B cell (primary cell): ENCODE measurements around the gene ADAMTS10. TPM values are rescaled to one million over a fixed set of nuclear protein-coding genes. Genes with fewer than 3 reads are reported as not detected.

Source experiments
- ATAC-seq: fragments of 200-7000 bp; cut with Tn5 transposase; one replicate; pipeline ENCODE4 v1.10.0; 2021; ENCODE audit warnings: low read depth, mild to moderate bottlenecking, moderate number of reproducible peaks, moderate library complexity
- CTCF ChIA-PET: fragments of 350-600 bp; sonication (Branson Sonifier 250); formaldehyde crosslinking; loops from one replicate; lab custom pipeline; 2021; ENCODE audit warnings: antibody characterized with exemption, inconsistent platforms; lab: Charles Lee
- POLR2A ChIA-PET: fragments of 350-600 bp; sonication (Branson Sonifier 250); formaldehyde crosslinking; loops from one replicate; lab custom pipeline; 2021; ENCODE audit warnings: antibody characterized with exemption; lab: Charles Lee
- DNase-seq: peaks from one replicate; pipeline ENCODE4 v3.0.0; 2013
- H2AFZ ChIP-seq: 2 replicates; pipeline ENCODE4 v1.6.1; 2012; ENCODE audit warnings: mild to moderate bottlenecking, low read depth, low read length; ENCODE audit not compliant: insufficient read depth, poor library complexity, severe bottlenecking
- H3K27ac ChIP-seq, 2 donors: 1 replicate in 1 of 2; 2 replicates in 1 of 2; pipeline ENCODE4 v1.5.1; 2012 to 2013; ENCODE audit warnings: low read length in 2 of 2, mild to moderate bottlenecking in 2 of 2, moderate library complexity in 1 of 2
- H3K27me3 ChIP-seq, 4 experiments: fragments of 200-600 bp in 1 of 4; sonication (generic) in 1 of 4; replicated peaks in 1 of 4; 1 replicate in 2 of 4; 2 replicates in 2 of 4; pipeline versions ENCODE4 v1.6.1 to v1.7.0; 2013 to 2016; ENCODE audit warnings: low read length in 3 of 4, mild to moderate bottlenecking in 2 of 4, mixed read lengths in 1 of 4, moderate library complexity in 1 of 4; ENCODE audit not compliant: insufficient read depth in 4 of 4, control insufficient read depth in 3 of 4; ENCODE audit errors: control extremely low read depth in 1 of 4
- H3K36me3 ChIP-seq, 2 experiments: replicated peaks in 1 of 2; 1 replicate in 1 of 2; 2 replicates in 1 of 2; pipeline versions ENCODE4 v1.6.1 to v1.7.1; 2013; ENCODE audit warnings: low read length in 1 of 2; ENCODE audit not compliant: insufficient read depth in 2 of 2, control insufficient read depth in 1 of 2; ENCODE audit errors: control extremely low read depth in 1 of 2, extremely low read depth in 1 of 2
- H3K4me1 ChIP-seq, 2 donors: fragments of 200-600 bp in 1 of 2; sonication (generic) in 1 of 2; 1 replicate in 1 of 2; 2 replicates in 1 of 2; pipeline versions ENCODE4 v1.5.1 to v1.6.1; 2013 to 2017; ENCODE audit warnings: low read length in 2 of 2; ENCODE audit not compliant: control insufficient read depth in 2 of 2, insufficient read depth in 2 of 2
- H3K4me2 ChIP-seq: replicated peaks from 2 replicates; pipeline ENCODE3; 2012; ENCODE audit warnings: mild to moderate bottlenecking, low read depth, low read length; ENCODE audit not compliant: poor library complexity, severe bottlenecking
- H3K4me3 ChIP-seq, 5 experiments: fragments of 200-600 bp in 1 of 5; sonication (generic) in 1 of 5; 1 replicate in 3 of 5; 2 replicates in 2 of 5; pipeline versions ENCODE4 v1.5.1 to v1.7.0; 2011 to 2016; ENCODE audit warnings: low read length in 4 of 5, mild to moderate bottlenecking in 4 of 5, low read depth in 2 of 5, control low read depth in 1 of 5, moderate library complexity in 1 of 5; ENCODE audit not compliant: insufficient read depth in 1 of 5; ENCODE audit errors: control extremely low read depth in 1 of 5, extremely low read depth in 1 of 5
- H3K79me2 ChIP-seq: fragments of 200-600 bp; sonication (generic); one replicate; pipeline ENCODE4 v1.6.0; 2016; ENCODE audit warnings: low read length; ENCODE audit not compliant: control insufficient read depth, insufficient read depth
- H3K9ac ChIP-seq: fragments of 200-600 bp; sonication (generic); 2 replicates; pipeline ENCODE4 v1.6.1; 2017; ENCODE audit warnings: mild to moderate bottlenecking, low read length, moderate library complexity
- H3K9me3 ChIP-seq, 3 donors: one replicate each; pipeline versions ENCODE4 v1.6.1 to v1.7.1; 2013; ENCODE audit warnings: low read length in 2 of 3; ENCODE audit not compliant: control insufficient read depth in 2 of 3, insufficient read depth in 1 of 3; ENCODE audit errors: control extremely low read depth in 1 of 3
- H4K20me1 ChIP-seq: 2 replicates; pipeline ENCODE4 v1.6.0; 2012; ENCODE audit warnings: mild to moderate bottlenecking, low read length; ENCODE audit not compliant: insufficient read depth, control insufficient read depth, poor library complexity, severe bottlenecking
- H3K27ac Mint-ChIP-seq: one replicate; pipeline ENCODE4 v1.8.0; 2021; ENCODE audit warnings: mixed read lengths
- H3K27me3 Mint-ChIP-seq: one replicate; pipeline ENCODE4 v1.8.0; 2021; ENCODE audit warnings: mixed read lengths
- H3K4me1 Mint-ChIP-seq: one replicate; pipeline ENCODE4 v1.8.0; 2021; ENCODE audit warnings: mixed read lengths
- H3K4me3 Mint-ChIP-seq: one replicate; pipeline ENCODE4 v1.8.0; 2021; ENCODE audit warnings: mixed read lengths
- H3K9me3 Mint-ChIP-seq: one replicate; pipeline ENCODE4 v1.8.0; 2022; ENCODE audit warnings: mixed read lengths; ENCODE audit not compliant: insufficient read depth
- EZH2 ChIP-seq: IDR thresholded peaks from 2 replicates; pipeline ENCODE4 v1.6.1; 2012; ENCODE audit warnings: borderline replicate concordance, low read depth, mild to moderate bottlenecking, moderate library complexity, low read length; ENCODE audit not compliant: insufficient read depth, poor library complexity, severe bottlenecking
- WGBS: methylation state at CpG from one replicate; pipeline ENCODE4 v1.1.5; 2013; ENCODE audit warnings: missing lambda C conversion rate; ENCODE audit not compliant: insufficient coverage; 5-methylcytosine and 5-hydroxymethylcytosine counted together
- intact Hi-C: fragments of 100-400 bp; cut with micrococcal nuclease; formaldehyde crosslinking; loops from one replicate; pipeline ENCODE4 v1.10.0; 2022
- polyA plus RNA-seq: library from polyadenylated mRNA; depleted of rRNA; stranded (reverse); fragments of >200 nt; gene quantifications from 2 replicates; pipeline ENCODE4 v1.2.3, GENCODE V29; 2012
- total RNA-seq, 2 donors: library from RNA; stranded (reverse); fragments of 120-200 nt in 1 of 2; gene quantifications; 1 replicate in 1 of 2; 2 replicates in 1 of 2; pipeline versions ENCODE4 v1.2.3 to v1.2.4, GENCODE V29; 2013 to 2022
- TF ChIP-seq, protein P1 (sequence below): fragments of 200-600 bp; IDR thresholded peaks from one replicate; pipeline ENCODE4 v1.8.0; 2022; ENCODE audit warnings: antibody characterized with exemption, mild to moderate bottlenecking

ADAMTS10 gene
- total and polyA plus RNA-seq, 2 donors (not counting 1 experiment from before 2014, with no cell fraction given), result 0.59 to 1.8 TPM

- CTCF ChIA-PET, result interaction anchor here (0.6 to 7.9 kb wide), 13 partner anchors 11 to 223 kb away, joined by 3 to 95 read pairs (median 13); partner anchors contain the start of genes MARCHF2 and ZNF414
- intact Hi-C loops, result no loop called here
- peak within 1 kb of the TSS; percentile 95 for H3K4me2 ChIP-seq
- peaks cover 35 to 52% of the 10 kb centered on the region in 2 donors for H3K4me1 ChIP-seq
- no peak for TF ChIP-seq EZH2
- TF ChIP-seq, protein P1, sequence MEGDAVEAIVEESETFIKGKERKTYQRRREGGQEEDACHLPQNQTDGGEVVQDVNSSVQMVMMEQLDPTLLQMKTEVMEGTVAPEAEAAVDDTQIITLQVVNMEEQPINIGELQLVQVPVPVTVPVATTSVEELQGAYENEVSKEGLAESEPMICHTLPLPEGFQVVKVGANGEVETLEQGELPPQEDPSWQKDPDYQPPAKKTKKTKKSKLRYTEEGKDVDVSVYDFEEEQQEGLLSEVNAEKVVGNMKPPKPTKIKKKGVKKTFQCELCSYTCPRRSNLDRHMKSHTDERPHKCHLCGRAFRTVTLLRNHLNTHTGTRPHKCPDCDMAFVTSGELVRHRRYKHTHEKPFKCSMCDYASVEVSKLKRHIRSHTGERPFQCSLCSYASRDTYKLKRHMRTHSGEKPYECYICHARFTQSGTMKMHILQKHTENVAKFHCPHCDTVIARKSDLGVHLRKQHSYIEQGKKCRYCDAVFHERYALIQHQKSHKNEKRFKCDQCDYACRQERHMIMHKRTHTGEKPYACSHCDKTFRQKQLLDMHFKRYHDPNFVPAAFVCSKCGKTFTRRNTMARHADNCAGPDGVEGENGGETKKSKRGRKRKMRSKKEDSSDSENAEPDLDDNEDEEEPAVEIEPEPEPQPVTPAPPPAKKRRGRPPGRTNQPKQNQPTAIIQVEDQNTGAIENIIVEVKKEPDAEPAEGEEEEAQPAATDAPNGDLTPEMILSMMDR, result peak; percentile 3
- peaks cover 79% of the 10 kb centered on the region for H3K79me2 ChIP-seq
- DNase-seq (peak; percentile 49), ATAC-seq (peak; percentile 50)
- H3K27me3 ChIP-seq, result no peaks in the 10 kb centered on the region
- no CpG with 5 or more reads among the region's 7 CpGs for WGBS
- Mint-ChIP-seq H3K4me3 (peak within 1 kb of the TSS; percentile 94), H3K9me3 (no peaks in the 10 kb centered on the region), H3K4me1 (peaks cover 47% of the 10 kb centered on the region), H3K27ac (peak within 1 kb of the TSS; percentile 85), H3K27me3 (no peaks in the 10 kb centered on the region)
- H3K27ac ChIP-seq, result peak within 1 kb of the TSS; percentile 54 to 79
- peak within 1 kb of the TSS; percentile 59 to 90 (median 86) for H3K4me3 ChIP-seq
- H3K9ac ChIP-seq, result peak within 1 kb of the TSS; percentile 89
- H4K20me1 ChIP-seq, result no peaks in the 10 kb centered on the region
- POLR2A ChIA-PET, result interaction anchor here (1.6 to 4.4 kb wide), 2 partner anchors 9 to 63 kb away, joined by 6 to 26 read pairs; partner anchors contain the start of gene ZNF414
- no peaks in the 10 kb centered on the region for H3K36me3 ChIP-seq
- H3K9me3 ChIP-seq, result peaks cover 0 to 9% (median 0%) of the 10 kb centered on the region in 3 donors
- H2AFZ ChIP-seq, result peak within 1 kb of the TSS; percentile 93
Observed at GRCh38 chr19:8577247-8577646, 33.3 kb downstream of the ADAMTS10 start, which contains the start of gene MYO1F. Gene MYO1F (minus strand): TSS chr19:8577442. CDS start chr19:8577309, 133 bp downstream.
